H1 (cell line): Measurements from ENCODE around the gene INTS1. TPM values are rescaled to one million over a fixed set of nuclear protein-coding genes. Genes with fewer than 3 reads are reported as not detected.

ENCODE experiments used
- CTCF ChIA-PET: fragments of 300-600 bp; sonication (Branson Sonifier 250); formaldehyde crosslinking; loops from one replicate; lab custom pipeline; 2021; ENCODE audit not compliant: partially characterized antibody; lab: Charles Lee
- POLR2A ChIA-PET: fragments of 300-600 bp; sonication (Branson Sonifier 250); formaldehyde crosslinking; loops from one replicate; lab custom pipeline; 2021; ENCODE audit warnings: inconsistent platforms; ENCODE audit not compliant: partially characterized antibody; lab: Charles Lee
- DNase-seq, 2 experiments: peaks; one replicate each; pipeline versions ENCODE4 v3.0.0 to v3.0.0-alpha.2; 2010 to 2022; ENCODE audit warnings: low spot score in 2 of 2, low read depth in 1 of 2, mixed read lengths in 1 of 2
- FAIRE-seq: peaks from 2 replicates; lab custom pipeline; 2011; peaks lifted over from hg19 to GRCh38; lab: Jason Lieb, UNC
- H2AFZ ChIP-seq: 2 replicates; pipeline ENCODE4 v1.8.1; 2012; ENCODE audit warnings: low read length, inconsistent platforms
- H2AK5ac ChIP-seq: 2 replicates; pipeline ENCODE4 v1.6.1; 2013; ENCODE audit warnings: low read depth, low read length
- H2BK120ac ChIP-seq: replicated peaks from 2 replicates; pipeline ENCODE3; 2013; ENCODE audit warnings: low read depth, low read length, inconsistent platforms
- H2BK12ac ChIP-seq: 2 replicates; pipeline ENCODE4 v1.6.1; 2013; ENCODE audit warnings: low read depth, low read length
- H2BK15ac ChIP-seq: 2 replicates; pipeline ENCODE4 v1.6.1; 2013; ENCODE audit warnings: low read length
- H2BK20ac ChIP-seq: 2 replicates; pipeline ENCODE4 v1.6.1; 2013; ENCODE audit warnings: low read length
- H2BK5ac ChIP-seq: 2 replicates; pipeline ENCODE4 v1.6.1; 2013; ENCODE audit warnings: low read depth, low read length
- H3K14ac ChIP-seq: 2 replicates; pipeline ENCODE4 v1.6.1; 2013; ENCODE audit warnings: inconsistent platforms; ENCODE audit not compliant: insufficient read length
- H3K18ac ChIP-seq: 2 replicates; pipeline ENCODE4 v1.6.1; 2013; ENCODE audit warnings: low read length; ENCODE audit errors: extremely low read depth
- H3K23ac ChIP-seq: 2 replicates; pipeline ENCODE4 v1.6.1; 2013; ENCODE audit warnings: inconsistent platforms; ENCODE audit not compliant: insufficient read length
- H3K23me2 ChIP-seq: 2 replicates; pipeline ENCODE4 v1.6.1; 2013; ENCODE audit warnings: low read depth, low read length
- H3K27ac ChIP-seq: 2 replicates; pipeline ENCODE4 v1.6.1; 2011; ENCODE audit warnings: low read depth, low read length, inconsistent platforms
- H3K27me3 ChIP-seq, 4 experiments: replicated peaks in 1 of 4; 1 replicate in 1 of 4; 2 replicates in 3 of 4; pipeline versions ENCODE4 v1.6.1 to v1.8.1; 2011 to 2013; ENCODE audit warnings: low read length in 3 of 4, mild to moderate bottlenecking in 3 of 4, inconsistent platforms in 2 of 4, mixed read lengths in 2 of 4, moderate library complexity in 1 of 4; ENCODE audit not compliant: control insufficient read depth in 3 of 4, insufficient read depth in 3 of 4; ENCODE audit errors: extremely low read depth in 1 of 4
- H3K36me3 ChIP-seq, 4 experiments: 2 replicates each; pipeline versions ENCODE4 v1.6.1 to v1.8.1; 2011 to 2013; ENCODE audit warnings: mild to moderate bottlenecking in 4 of 4, low read length in 3 of 4, moderate library complexity in 2 of 4, control low read depth in 1 of 4, inconsistent platforms in 1 of 4; ENCODE audit not compliant: insufficient read depth in 4 of 4, control insufficient read depth in 2 of 4
- H3K4ac ChIP-seq: replicated peaks from 2 replicates; pipeline ENCODE3; 2013; ENCODE audit warnings: low read length, low read depth, mixed read lengths, inconsistent platforms; ENCODE audit not compliant: insufficient read length
- H3K4me1 ChIP-seq, 4 experiments: replicated peaks in 1 of 4; 1 replicate in 1 of 4; 2 replicates in 3 of 4; pipeline versions ENCODE4 v1.6.1 to v1.8.1; 2011 to 2013; ENCODE audit warnings: low read length in 3 of 4, inconsistent platforms in 2 of 4, mixed read lengths in 1 of 4; ENCODE audit not compliant: insufficient read depth in 4 of 4, control insufficient read depth in 3 of 4
- H3K4me2 ChIP-seq, 2 experiments: 2 replicates each; pipeline versions ENCODE4 v1.6.1 to v1.8.1; 2011 to 2013; ENCODE audit warnings: low read depth in 2 of 2, low read length in 2 of 2, control low read depth in 1 of 2, inconsistent platforms in 1 of 2, mild to moderate bottlenecking in 1 of 2; ENCODE audit not compliant: insufficient read depth in 1 of 2
- H3K4me3 ChIP-seq, 4 experiments: fragments of 200-600, 300-600 bp in 1 of 4; sonication (generic), shearing (Covaris generic), sonication (Bioruptor Twin) in 1 of 4; 2 replicates each; pipeline versions ENCODE4 v1.5.1 to v1.8.1; 2011 to 2016; ENCODE audit warnings: low read length in 4 of 4, low read depth in 3 of 4, control low read depth in 2 of 4, inconsistent platforms in 2 of 4, mild to moderate bottlenecking in 2 of 4, mixed read lengths in 1 of 4, moderate library complexity in 1 of 4; ENCODE audit not compliant: insufficient read depth in 2 of 4; ENCODE audit errors: extremely low read depth in 1 of 4
- H3K56ac ChIP-seq: replicated peaks from 2 replicates; pipeline ENCODE3; 2013; ENCODE audit warnings: low read depth, mild to moderate bottlenecking, mixed read lengths, low read length, inconsistent platforms; ENCODE audit not compliant: insufficient read length
- H3K79me1 ChIP-seq: 2 replicates; pipeline ENCODE4 v1.6.1; 2013; ENCODE audit warnings: low read depth, low read length, control low read depth
- H3K79me2 ChIP-seq, 2 experiments: 2 replicates each; pipeline versions ENCODE4 v1.6.1 to v1.8.1; 2012 to 2013; ENCODE audit warnings: low read length in 2 of 2, mild to moderate bottlenecking in 2 of 2, inconsistent platforms in 1 of 2; ENCODE audit not compliant: insufficient read depth in 2 of 2, control insufficient read depth in 1 of 2
- H3K9ac ChIP-seq, 4 experiments: replicated peaks in 1 of 4; 1 replicate in 1 of 4; 2 replicates in 3 of 4; pipeline versions ENCODE4 v1.6.1 to v1.8.1; 2011 to 2013; ENCODE audit warnings: low read depth in 3 of 4, low read length in 3 of 4, control low read depth in 2 of 4, mild to moderate bottlenecking in 2 of 4, moderate library complexity in 2 of 4, inconsistent platforms in 1 of 4; ENCODE audit errors: extremely low read depth in 1 of 4
- H3K9me3 ChIP-seq, 2 experiments: 2 replicates each; pipeline versions ENCODE4 v1.6.1 to v1.8.1; 2012 to 2013; ENCODE audit warnings: mild to moderate bottlenecking in 2 of 2, moderate library complexity in 2 of 2, control low read depth in 1 of 2, inconsistent platforms in 1 of 2, low read depth in 1 of 2, low read length in 1 of 2, mixed read lengths in 1 of 2; ENCODE audit not compliant: insufficient read depth in 2 of 2
- H4K20me1 ChIP-seq, 2 experiments: replicated peaks in 1 of 2; 2 replicates each; pipeline versions ENCODE3 to v1.8.1; 2011 to 2013; ENCODE audit warnings: inconsistent platforms in 2 of 2, low read length in 2 of 2, mild to moderate bottlenecking in 1 of 2; ENCODE audit not compliant: insufficient read depth in 2 of 2, control insufficient read depth in 1 of 2
- H4K5ac ChIP-seq: 2 replicates; pipeline ENCODE4 v1.6.1; 2013; ENCODE audit warnings: low read length, low read depth, mixed read lengths, inconsistent platforms; ENCODE audit not compliant: insufficient read length
- H4K8ac ChIP-seq: 2 replicates; pipeline ENCODE4 v1.8.0; 2013; ENCODE audit warnings: mild to moderate bottlenecking, moderate library complexity, low read length, inconsistent platforms; ENCODE audit not compliant: insufficient read depth; ENCODE audit errors: extremely low read depth
- H4K91ac ChIP-seq: replicated peaks from 2 replicates; pipeline ENCODE3; 2013; ENCODE audit warnings: low read length, mixed read lengths, inconsistent platforms; ENCODE audit not compliant: insufficient read length
- KDM1A ChIP-seq: fragments of 200-600, 300-600 bp; sonication (generic); IDR thresholded peaks from 2 replicates; pipeline ENCODE4 v1.7.1; 2016; ENCODE audit warnings: mild to moderate bottlenecking, low read length, borderline replicate concordance
- POU5F1 ChIP-seq: IDR thresholded peaks from 2 replicates; pipeline ENCODE4 v1.6.1; 2011; ENCODE audit warnings: low read depth, mild to moderate bottlenecking, low read length, moderate library complexity
- RNF2 ChIP-seq: fragments of 200-900, 300-1000 bp; sonication (generic); IDR thresholded peaks from 2 replicates; pipeline ENCODE4 v1.7.1; 2016; ENCODE audit warnings: borderline replicate concordance, low read depth, mild to moderate bottlenecking, antibody characterized with exemption, low read length; ENCODE audit not compliant: poor library complexity, severe bottlenecking; ENCODE audit errors: missing control alignments
- SIX5 ChIP-seq: IDR thresholded peaks from 2 replicates; pipeline ENCODE4 v1.6.1; 2011; ENCODE audit warnings: mild to moderate bottlenecking, low read depth, low read length
- SP1 ChIP-seq: IDR thresholded peaks from 2 replicates; pipeline ENCODE4 v1.6.1; 2011; ENCODE audit warnings: low read depth, low read length
- SP4 ChIP-seq: IDR thresholded peaks from 2 replicates; pipeline ENCODE4 v1.6.1; 2012; ENCODE audit warnings: low read length, inconsistent platforms
- WGBS, 2 experiments: shearing (Covaris generic) in 1 of 2; methylation state at CpG; one replicate each; pipeline versions ENCODE4 v1.1.6 to v1.1.7; 2013 to 2015; ENCODE audit warnings: low lambda C conversion rate in 2 of 2, mixed read lengths in 2 of 2, inconsistent platforms in 1 of 2, low coverage in 1 of 2, missing lambda C conversion rate in 1 of 2; ENCODE audit not compliant: insufficient replicate concordance in 2 of 2, insufficient coverage in 1 of 2, insufficient read length in 1 of 2; ENCODE audit errors: extremely low coverage in 1 of 2, missing lambda C conversion rate in 1 of 2; 5-methylcytosine and 5-hydroxymethylcytosine counted together
- polyA plus RNA-seq, 7 experiments: library from polyadenylated mRNA; depleted of rRNA in 3 of 7; stranded (reverse) in 5 of 7; unstranded in 2 of 7; fragments of >200 nt in 5 of 7; fragments of 200-250 nt in 2 of 7; gene quantifications; 1 replicate in 5 of 7; 2 replicates in 1 of 7; 4 replicates in 1 of 7; pipeline versions ENCODE4 v1.2.1 to v1.2.3, GENCODE V29; 2011 to 2013; ENCODE audit warnings: missing spikeins in 2 of 7, mixed read lengths in 2 of 7
- total RNA-seq: library from RNA; stranded (reverse); fragmentation: NEBNext Ultra II Directional; extraction: Animal tissue kit (Norgen Biotek cat#: 25700); gene quantifications from 2 replicates; pipeline ENCODE4 v1.2.1, GENCODE V29; 2021
- TF ChIP-seq, protein P1 (sequence below): IDR thresholded peaks from 2 replicates; pipeline ENCODE4 v1.6.1; 2011; ENCODE audit warnings: low read length, improper control_type of control experiment
- TF ChIP-seq, protein P2 (sequence below): IDR thresholded peaks from 2 replicates; pipeline ENCODE4 v1.6.1; 2011; ENCODE audit warnings: low read depth, mild to moderate bottlenecking, low read length; ENCODE audit not compliant: insufficient read depth
- TF ChIP-seq, protein P3 (sequence below): IDR thresholded peaks from 2 replicates; pipeline ENCODE4 v1.6.1; 2012; ENCODE audit warnings: inconsistent platforms

The INTS1 gene
- total and polyA plus RNA-seq, 2 of the 8 experiments (the other 6 are each of a cell fraction or from before 2014, with no cell fraction given): 76.9 to 104 TPM

DNA sequence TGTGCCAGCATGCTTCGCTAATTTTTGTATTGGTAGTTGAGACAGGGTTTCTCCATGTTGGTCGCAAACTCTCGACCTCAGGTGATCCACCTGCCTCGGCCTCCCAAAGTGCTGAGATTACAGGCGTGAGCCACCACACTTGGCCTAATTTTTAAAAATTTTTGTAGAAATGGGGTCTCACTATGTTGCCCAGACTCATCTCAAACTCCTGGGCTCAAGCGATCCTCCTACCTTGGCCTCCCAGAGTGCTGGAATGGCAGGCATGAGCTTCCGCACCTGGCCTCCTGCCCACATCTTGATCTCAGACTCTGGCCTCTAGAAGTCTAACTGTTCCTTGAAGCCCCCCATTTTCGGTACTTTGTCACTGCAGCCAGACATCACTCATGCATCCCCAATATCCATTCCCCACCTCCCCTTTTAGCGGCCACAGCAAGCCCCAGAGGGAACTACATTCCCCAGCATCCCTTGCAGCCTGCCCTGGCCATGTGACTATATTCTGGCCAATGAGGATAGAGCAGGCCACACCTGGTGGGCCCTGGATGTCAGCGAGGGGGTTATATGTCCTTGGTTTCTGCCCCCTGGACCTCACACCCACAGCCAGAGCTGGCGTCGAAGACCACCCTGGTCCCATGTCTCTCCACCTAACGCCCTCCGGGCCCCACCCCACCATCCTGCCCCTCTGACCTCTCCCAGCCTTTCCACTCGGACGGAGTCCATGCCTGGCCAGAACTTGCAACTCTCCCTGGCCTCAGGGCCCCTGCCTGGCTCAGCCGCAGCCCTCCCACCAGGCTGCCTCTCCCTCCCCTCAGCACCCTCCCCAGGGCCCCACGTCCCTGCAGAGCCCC is 78.7 kb downstream of the INTS1 start:
- no peaks in the 10 kb centered on the region for H3K36me3 ChIP-seq
- WGBS, 2 experiments: 80% methylated on average over 17 of the region's 18 CpGs; no CpG with 5 or more reads in 1 of the 2 experiments
- peak overlapping the region; percentile 7; the same call in 1 of the 2 replicates for H2BK5ac ChIP-seq
- no peak overlapping the region for H2AK5ac ChIP-seq
- H3K79me1 ChIP-seq: no peaks in the 10 kb centered on the region
- H3K4me3 ChIP-seq: no peak overlapping the region
- peaks cover 0 to 16% (median 6%) of the 10 kb centered on the region in 4 experiments; a peak in 5 of 7 replicates for H3K4me1 ChIP-seq
- no peak overlapping the region for H4K91ac ChIP-seq
- peak overlapping the region; percentile 95 for H2AFZ ChIP-seq
- H3K9ac ChIP-seq: no peak overlapping the region
- H3K23me2 ChIP-seq: no peaks in the 10 kb centered on the region
- CTCF ChIA-PET: interaction anchor here (0.9 to 1.4 kb wide), 3 partner anchors 49 to 232 kb away, joined by 3 to 5 read pairs (median 4); no protein-coding TSS in a partner anchor
- no peak overlapping the region for H2BK12ac ChIP-seq
- no peak overlapping the region for H3K23ac ChIP-seq
- no peaks in the 10 kb centered on the region for H3K27me3 ChIP-seq
- H3K18ac ChIP-seq: no peak overlapping the region
- no peak overlapping the region for H3K4ac ChIP-seq
- no peak overlapping the region for H2BK20ac ChIP-seq
- no peak overlapping the region for H2BK15ac ChIP-seq
- no peaks in the 10 kb centered on the region for H3K79me2 ChIP-seq
- no peaks in the 10 kb centered on the region for H4K20me1 ChIP-seq
- H4K5ac ChIP-seq: no peak overlapping the region
- H3K27ac ChIP-seq: no peak overlapping the region
- POLR2A ChIA-PET: interaction anchor here (1.2 kb wide), 2 partner anchors 11 to 15 kb away, joined by 3 read pairs; no protein-coding TSS in a partner anchor
- DNase-seq (peak in 1 of 2 experiments; percentile 73), FAIRE-seq (peak; percentile 24)
- H2BK120ac ChIP-seq: no peak overlapping the region
- no peak overlapping the region for H3K56ac ChIP-seq
- peak overlapping the region; percentile 84 for H4K8ac ChIP-seq
- no peak overlapping the region for H3K14ac ChIP-seq
- H3K9me3 ChIP-seq: no peaks in the 10 kb centered on the region
- H3K4me2 ChIP-seq: no peak overlapping the region
- TF ChIP-seq, protein P1, sequence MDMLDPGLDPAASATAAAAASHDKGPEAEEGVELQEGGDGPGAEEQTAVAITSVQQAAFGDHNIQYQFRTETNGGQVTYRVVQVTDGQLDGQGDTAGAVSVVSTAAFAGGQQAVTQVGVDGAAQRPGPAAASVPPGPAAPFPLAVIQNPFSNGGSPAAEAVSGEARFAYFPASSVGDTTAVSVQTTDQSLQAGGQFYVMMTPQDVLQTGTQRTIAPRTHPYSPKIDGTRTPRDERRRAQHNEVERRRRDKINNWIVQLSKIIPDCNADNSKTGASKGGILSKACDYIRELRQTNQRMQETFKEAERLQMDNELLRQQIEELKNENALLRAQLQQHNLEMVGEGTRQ: peak; percentile 96
- peak; percentile 52; the same call in 1 of the 2 replicates for TF ChIP-seq KDM1A
- peak; percentile 84 for TF ChIP-seq SIX5
- TF ChIP-seq, protein P2, sequence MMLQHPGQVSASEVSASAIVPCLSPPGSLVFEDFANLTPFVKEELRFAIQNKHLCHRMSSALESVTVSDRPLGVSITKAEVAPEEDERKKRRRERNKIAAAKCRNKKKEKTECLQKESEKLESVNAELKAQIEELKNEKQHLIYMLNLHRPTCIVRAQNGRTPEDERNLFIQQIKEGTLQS: peak; percentile 88
- no peak for TF ChIP-seq SP4
- no peak for TF ChIP-seq POU5F1
- TF ChIP-seq RNF2: no peak
- TF ChIP-seq, protein P3, sequence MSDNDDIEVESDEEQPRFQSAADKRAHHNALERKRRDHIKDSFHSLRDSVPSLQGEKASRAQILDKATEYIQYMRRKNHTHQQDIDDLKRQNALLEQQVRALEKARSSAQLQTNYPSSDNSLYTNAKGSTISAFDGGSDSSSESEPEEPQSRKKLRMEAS: 0 out of 2 replicates have a peak, but pooled peaks have one; percentile 23
- TF ChIP-seq SP1: peak; percentile 54; the same call in 1 of the 2 replicates
